ENCODE measurements around the gene ZBTB7C.
A peak's percentile ranks its signal among the peaks of the same experiment; 100 is the strongest.

Gene ZBTB7C

GRCh38 chr18:48418539-48419276, 9.5 kb upstream of the ZBTB7C start:
- no peak for DNase-seq (ENCODE audit: low read depth in 2 of 2)

GRCh38 chr18:48417985-48418384, 8.8 kb upstream of the ZBTB7C start:
- DNase-seq (ENCODE audit: low read depth in 2 of 2): no peak

- no peak for DNase-seq (ENCODE audit: low read depth in 2 of 2)
Observed at GRCh38 chr18:48413342-48413741, 4.2 kb upstream of the ZBTB7C start.

GRCh38 chr18:48412339-48412929, 3.3 kb upstream of the ZBTB7C start:
- no peak for DNase-seq (ENCODE audit: low read depth in 2 of 2)

GRCh38 chr18:48410095-48410920, 1.1 kb upstream of the ZBTB7C start:
- DNase-seq (ENCODE audit: low read depth in 2 of 2): peak; percentile 70 to 71

GRCh38 chr18:48409591-48410094, 460 bp upstream of the ZBTB7C start:
- DNase-seq (ENCODE audit: low read depth in 2 of 2): no peak

GRCh38 chr18:48408111-48408726, 964 bp downstream of the ZBTB7C start:
- DNase-seq (ENCODE audit: low read depth in 2 of 2): no peak

- DNase-seq (ENCODE audit: low read depth in 2 of 2): no peak
Observed at GRCh38 chr18:48407358-48407757, 1.8 kb downstream of the ZBTB7C start.

GRCh38 chr18:48405978-48406377, 3.2 kb downstream of the ZBTB7C start:
- no peak for DNase-seq (ENCODE audit: low read depth in 2 of 2)

- no peak for DNase-seq (ENCODE audit: low read depth in 2 of 2)
Observed at GRCh38 chr18:48404716-48405507, 4.3 kb downstream of the ZBTB7C start.

- DNase-seq (ENCODE audit: low read depth in 2 of 2): no peak
Observed at GRCh38 chr18:48402953-48403352, 6.2 kb downstream of the ZBTB7C start.

- no peak for DNase-seq (ENCODE audit: low read depth in 2 of 2)
Observed at GRCh38 chr18:48399303-48400075, 9.7 kb downstream of the ZBTB7C start.

- DNase-seq (ENCODE audit: low read depth in 2 of 2): no peak
Observed at GRCh38 chr18:48398074-48398473, 11.1 kb downstream of the ZBTB7C start.

GRCh38 chr18:48397021-48397420, 12.2 kb downstream of the ZBTB7C start:
- DNase-seq (ENCODE audit: low read depth in 2 of 2): no peak

- DNase-seq (ENCODE audit: low read depth in 2 of 2): no peak
Observed at GRCh38 chr18:48396561-48396960, 12.6 kb downstream of the ZBTB7C start.

- DNase-seq (ENCODE audit: low read depth in 2 of 2): no peak
Observed at GRCh38 chr18:48395646-48396045, 13.5 kb downstream of the ZBTB7C start.

GRCh38 chr18:48394176-48394575, 15.0 kb downstream of the ZBTB7C start:
- DNase-seq (ENCODE audit: low read depth in 2 of 2): no peak

GRCh38 chr18:48393776-48394175, 15.4 kb downstream of the ZBTB7C start:
- DNase-seq (ENCODE audit: low read depth in 2 of 2): no peak

GRCh38 chr18:48393170-48393569, 16.0 kb downstream of the ZBTB7C start:
- DNase-seq (ENCODE audit: low read depth in 2 of 2): no peak

- no peak for DNase-seq (ENCODE audit: low read depth in 2 of 2)
Observed at GRCh38 chr18:48392268-48392667, 16.9 kb downstream of the ZBTB7C start.
